ENCODE measurements around the gene ICOS. TPM values are rescaled to one million over a fixed set of nuclear protein-coding genes. Genes with fewer than 3 reads are reported as not detected.

Gene ICOS
- total RNA-seq, result not detected

- no peak for DNase-seq
Observed at GRCh38 chr2:203936535-203936934, at the start of gene ICOS. Gene ICOS, plus strand, starts transcription at chr2:203936763. Its CDS starts 52 bp downstream, at chr2:203936815.

GRCh38 chr2:203887677-203888076, 48.9 kb upstream of the ICOS start:
- no peak for DNase-seq

- DNase-seq, result no peak
Observed at GRCh38 chr2:203889542-203889941, 47.0 kb upstream of the ICOS start.

GRCh38 chr2:203889944-203890343, 46.6 kb upstream of the ICOS start:
- no peak for DNase-seq

- DNase-seq, result no peak
Observed at GRCh38 chr2:203890733-203891132, 45.8 kb upstream of the ICOS start.

- no peak for DNase-seq
Observed at GRCh38 chr2:203891474-203891873, 45.1 kb upstream of the ICOS start.

- DNase-seq, result no peak
Observed at GRCh38 chr2:203892207-203892606, 44.4 kb upstream of the ICOS start.

GRCh38 chr2:203893401-203893800, 43.2 kb upstream of the ICOS start:
- no peak for DNase-seq

- no peak for DNase-seq
Observed at GRCh38 chr2:203893840-203894239, 42.7 kb upstream of the ICOS start.

GRCh38 chr2:203894262-203894661, 42.3 kb upstream of the ICOS start:
- no peak for DNase-seq

GRCh38 chr2:203897544-203897943, 39.0 kb upstream of the ICOS start:
- DNase-seq, result no peak

GRCh38 chr2:203898657-203899056, 37.9 kb upstream of the ICOS start:
- no peak for DNase-seq

- no peak for DNase-seq
Observed at GRCh38 chr2:203900253-203900652, 36.3 kb upstream of the ICOS start.

GRCh38 chr2:203904022-203904421, 32.5 kb upstream of the ICOS start:
- DNase-seq, result no peak

- DNase-seq, result no peak
Observed at GRCh38 chr2:203905656-203906055, 30.9 kb upstream of the ICOS start.

- no peak for DNase-seq
Observed at GRCh38 chr2:203908066-203908796, 28.3 kb upstream of the ICOS start.

GRCh38 chr2:203908797-203909185, 27.8 kb upstream of the ICOS start:
- no peak for DNase-seq

GRCh38 chr2:203909261-203909967, 27.1 kb upstream of the ICOS start:
- no peak for DNase-seq

GRCh38 chr2:203909974-203910373, 26.6 kb upstream of the ICOS start:
- DNase-seq, result no peak

- DNase-seq, result no peak
Observed at GRCh38 chr2:203913947-203914346, 22.6 kb upstream of the ICOS start.

- no peak for DNase-seq
Observed at GRCh38 chr2:203914546-203915182, 21.9 kb upstream of the ICOS start.

GRCh38 chr2:203915256-203915655, 21.3 kb upstream of the ICOS start:
- DNase-seq, result no peak

GRCh38 chr2:203916756-203917155, 19.8 kb upstream of the ICOS start:
- DNase-seq, result no peak

- no peak for DNase-seq
Observed at GRCh38 chr2:203918264-203918663, 18.3 kb upstream of the ICOS start.

Measured in occipital lobe (tissue), 2 donors.